Measurements from ENCODE around the gene POU4F1. TPM values are rescaled to one million over a fixed set of nuclear protein-coding genes. Genes with fewer than 3 reads are reported as not detected.

Gene POU4F1, protein sequence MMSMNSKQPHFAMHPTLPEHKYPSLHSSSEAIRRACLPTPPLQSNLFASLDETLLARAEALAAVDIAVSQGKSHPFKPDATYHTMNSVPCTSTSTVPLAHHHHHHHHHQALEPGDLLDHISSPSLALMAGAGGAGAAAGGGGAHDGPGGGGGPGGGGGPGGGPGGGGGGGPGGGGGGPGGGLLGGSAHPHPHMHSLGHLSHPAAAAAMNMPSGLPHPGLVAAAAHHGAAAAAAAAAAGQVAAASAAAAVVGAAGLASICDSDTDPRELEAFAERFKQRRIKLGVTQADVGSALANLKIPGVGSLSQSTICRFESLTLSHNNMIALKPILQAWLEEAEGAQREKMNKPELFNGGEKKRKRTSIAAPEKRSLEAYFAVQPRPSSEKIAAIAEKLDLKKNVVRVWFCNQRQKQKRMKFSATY
- 0.18 TPM for total RNA-seq

DNA sequence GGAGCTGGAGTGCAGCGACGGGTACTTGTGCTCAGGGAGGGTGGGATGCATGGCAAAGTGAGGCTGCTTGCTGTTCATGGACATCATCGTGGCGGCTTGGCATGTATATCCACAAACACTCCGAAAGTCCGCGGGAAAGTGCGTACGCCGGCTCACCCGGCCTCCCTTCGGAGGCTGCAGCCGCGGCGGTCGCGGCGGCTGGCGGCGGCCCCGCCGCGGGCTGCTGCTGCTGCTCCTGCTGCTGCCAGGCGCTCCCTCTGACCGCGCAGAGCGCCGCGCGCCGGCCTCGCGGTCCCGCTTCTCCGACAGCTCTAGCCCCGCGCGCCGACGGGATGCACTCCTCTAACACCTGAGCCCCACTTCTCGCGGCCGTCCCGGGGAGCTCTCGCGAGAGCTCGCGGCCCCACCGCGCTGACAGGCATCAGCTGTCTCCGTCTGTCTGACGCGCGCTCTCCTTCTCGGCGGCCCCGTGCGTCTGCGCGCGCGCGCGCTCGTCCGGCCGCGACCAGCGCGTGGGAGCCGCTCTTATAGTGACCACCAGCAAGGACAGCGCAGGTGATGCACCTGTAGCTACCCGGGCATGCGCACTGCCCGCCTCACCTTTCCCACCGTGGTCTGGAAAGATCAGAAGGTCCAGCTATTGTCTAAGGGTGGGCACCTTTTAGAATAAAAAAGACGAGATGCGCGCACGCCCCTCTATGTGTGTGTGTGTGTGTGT is at the start of gene POU4F1:
Gene POU4F1 (minus strand): TSS at position 313 of the 718 bp plus-strand sequence. CDS start 226 bp downstream, at position 87.

Other genes starting within 250 kb of the POU4F1 start
- gene OBI1, start 55.6 kb upstream of the POU4F1 start, total RNA-seq = 11.3 TPM

Data from metanephros (tissue), 1 donor.